Fibroblast of villous mesenchyme (primary cell): ENCODE measurements around the gene CMC1. TPM values are rescaled to one million over a fixed set of nuclear protein-coding genes. Genes with fewer than 3 reads are reported as not detected.

Experiments used
- DNase-seq: peaks from one replicate; pipeline ENCODE4 v3.0.0-alpha.2; 2010; ENCODE audit warnings: low read depth
- H3K4me3 ChIP-seq: 2 replicates; pipeline ENCODE4 v1.5.1; 2011; ENCODE audit warnings: low read depth, mild to moderate bottlenecking, low read length
- total RNA-seq: library from RNA; depleted of rRNA; stranded (reverse); fragments of >200 nt; gene quantifications from 2 replicates; pipeline ENCODE4 v1.2.3, GENCODE V29; 2012
- TF ChIP-seq, protein P1 (sequence below): IDR thresholded peaks from 2 replicates; pipeline ENCODE4 v1.5.1; 2012; ENCODE audit warnings: low read depth, mild to moderate bottlenecking, low read length; ENCODE audit not compliant: insufficient read depth

The CMC1 gene
- total RNA-seq, 1 donor: 4.3 TPM

DNA sequence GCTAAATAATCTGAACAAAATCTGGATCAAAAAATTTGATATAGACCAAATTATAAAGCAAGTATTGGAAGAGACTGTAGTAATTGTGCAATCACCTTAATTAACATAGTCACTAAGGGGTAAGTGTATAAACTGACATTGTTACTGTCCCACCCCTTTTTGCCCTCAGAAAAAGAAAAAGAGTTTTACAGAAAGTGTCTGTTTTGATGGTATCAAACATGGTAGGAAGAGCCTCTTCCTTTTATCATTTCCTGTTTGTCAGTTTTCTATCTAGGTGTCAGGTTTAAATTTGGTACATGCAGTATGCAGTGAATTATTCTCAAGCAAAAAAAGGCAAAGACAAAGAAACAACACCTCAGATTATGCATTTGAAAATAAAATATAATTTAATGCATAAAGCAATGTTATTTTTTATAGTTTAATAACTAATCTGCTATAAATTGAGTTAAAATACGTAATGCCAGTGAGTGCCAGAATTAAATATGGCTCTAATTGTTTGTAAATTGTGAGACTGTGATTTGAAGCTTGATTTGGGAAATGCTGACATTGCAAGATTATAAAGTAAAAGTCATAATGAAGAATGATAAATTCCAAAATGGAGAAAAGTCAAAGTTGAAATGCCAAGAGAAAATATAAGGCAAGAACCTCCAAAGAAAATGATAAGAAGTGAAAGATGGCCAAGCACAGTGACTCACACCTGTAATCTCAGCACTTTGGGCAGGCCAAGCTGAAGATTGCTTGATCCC is 30.3 kb upstream of the CMC1 start:
- H3K4me3 ChIP-seq: no peak overlapping the region
- TF ChIP-seq, protein P1, sequence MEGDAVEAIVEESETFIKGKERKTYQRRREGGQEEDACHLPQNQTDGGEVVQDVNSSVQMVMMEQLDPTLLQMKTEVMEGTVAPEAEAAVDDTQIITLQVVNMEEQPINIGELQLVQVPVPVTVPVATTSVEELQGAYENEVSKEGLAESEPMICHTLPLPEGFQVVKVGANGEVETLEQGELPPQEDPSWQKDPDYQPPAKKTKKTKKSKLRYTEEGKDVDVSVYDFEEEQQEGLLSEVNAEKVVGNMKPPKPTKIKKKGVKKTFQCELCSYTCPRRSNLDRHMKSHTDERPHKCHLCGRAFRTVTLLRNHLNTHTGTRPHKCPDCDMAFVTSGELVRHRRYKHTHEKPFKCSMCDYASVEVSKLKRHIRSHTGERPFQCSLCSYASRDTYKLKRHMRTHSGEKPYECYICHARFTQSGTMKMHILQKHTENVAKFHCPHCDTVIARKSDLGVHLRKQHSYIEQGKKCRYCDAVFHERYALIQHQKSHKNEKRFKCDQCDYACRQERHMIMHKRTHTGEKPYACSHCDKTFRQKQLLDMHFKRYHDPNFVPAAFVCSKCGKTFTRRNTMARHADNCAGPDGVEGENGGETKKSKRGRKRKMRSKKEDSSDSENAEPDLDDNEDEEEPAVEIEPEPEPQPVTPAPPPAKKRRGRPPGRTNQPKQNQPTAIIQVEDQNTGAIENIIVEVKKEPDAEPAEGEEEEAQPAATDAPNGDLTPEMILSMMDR: no peak
- DNase-seq: no peak

DNA sequence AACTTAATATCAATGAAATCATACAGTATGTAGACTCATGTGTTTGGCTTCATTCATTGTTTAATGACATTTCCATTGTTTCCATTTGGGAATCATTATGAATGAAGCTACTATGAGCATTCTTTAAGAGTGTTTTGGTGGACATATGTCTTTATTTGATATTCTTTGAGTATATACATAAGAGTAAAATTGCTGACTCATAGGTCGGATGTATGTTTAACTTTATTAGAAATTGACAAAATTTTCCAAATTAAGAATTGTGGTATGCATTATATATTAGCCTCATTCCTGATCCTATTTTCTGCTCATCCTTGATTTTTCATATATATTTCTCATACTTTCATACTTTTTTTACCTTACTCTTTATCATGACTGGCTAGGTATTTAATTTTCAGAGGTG is 28.7 kb upstream of the CMC1 start:
- H3K4me3 ChIP-seq: no peak overlapping the region
- TF ChIP-seq, protein P1: no peak
- no peak for DNase-seq

DNA sequence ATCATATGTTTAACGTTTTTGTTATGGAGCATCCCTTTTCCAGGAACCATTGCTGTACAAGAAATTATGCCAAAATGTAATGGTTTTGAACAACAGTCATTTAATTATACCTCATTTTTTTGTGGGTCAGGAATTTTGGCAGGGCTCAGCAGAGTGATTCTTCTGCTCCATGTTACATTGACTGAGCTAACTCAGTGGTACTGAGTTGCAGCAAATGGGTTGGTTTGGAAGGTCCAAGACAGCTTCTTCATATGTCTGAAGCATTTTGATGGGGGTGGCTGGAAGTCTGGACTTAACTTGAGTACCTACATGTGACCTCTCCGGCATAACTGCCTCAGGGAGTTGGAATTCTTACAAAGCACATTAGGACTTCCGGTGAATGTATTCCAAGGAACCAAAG is 26.0 kb upstream of the CMC1 start:
- no peak overlapping the region for H3K4me3 ChIP-seq
- DNase-seq: no peak
- TF ChIP-seq, protein P1: no peak

DNA sequence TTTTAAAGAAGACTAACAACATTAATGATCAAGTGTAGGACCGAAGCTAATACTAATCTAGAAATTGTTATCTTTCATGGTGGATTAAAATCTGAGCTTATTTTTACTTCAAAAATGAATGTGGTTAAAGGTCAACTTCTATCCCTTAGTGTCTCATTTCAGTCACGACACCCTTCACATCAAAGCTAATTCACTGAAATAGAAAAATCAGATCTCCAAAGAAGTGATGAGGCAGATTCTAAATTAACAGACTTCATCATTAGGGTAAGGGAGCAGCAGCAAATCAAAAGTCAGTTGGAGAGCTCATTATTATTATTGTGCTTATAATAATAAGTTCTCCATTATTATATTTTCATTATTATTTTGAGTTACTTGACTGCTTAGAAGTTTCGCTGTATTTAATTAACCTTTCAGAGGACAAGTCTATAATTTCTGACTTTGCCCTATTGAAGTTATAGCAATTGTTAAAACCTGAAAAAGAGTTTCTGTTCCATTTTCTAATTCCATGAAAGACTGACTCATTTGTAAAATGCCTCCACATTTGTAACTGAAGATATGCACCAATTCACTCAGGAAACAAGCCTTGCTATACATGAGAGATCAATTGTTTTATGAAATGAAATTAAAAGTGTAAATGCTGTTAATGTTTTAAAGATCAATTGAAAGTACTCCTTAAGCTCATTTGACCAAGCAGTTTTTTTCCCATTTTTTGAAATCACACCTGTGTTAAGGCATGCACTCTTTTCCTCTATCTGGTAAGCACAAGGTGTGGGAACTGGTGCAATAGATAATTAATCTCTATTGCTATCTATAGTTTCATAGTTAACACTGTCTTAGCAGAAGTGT is 23.1 kb upstream of the CMC1 start:
- TF ChIP-seq, protein P1: no peak
- no peak for DNase-seq
- H3K4me3 ChIP-seq: no peak overlapping the region

DNA sequence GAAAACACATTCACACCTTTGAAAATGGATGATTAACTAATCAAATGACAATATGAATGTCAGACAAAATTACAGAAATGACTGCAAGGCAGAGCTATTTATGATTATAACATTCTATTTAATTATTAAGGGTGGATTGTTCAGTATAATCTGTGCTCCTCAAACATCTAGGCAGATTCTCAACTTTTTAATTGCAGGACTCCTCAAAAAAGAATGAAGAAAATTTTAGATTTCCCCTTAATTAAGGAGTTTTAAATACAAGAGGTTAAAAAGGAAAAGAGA is 22.6 kb upstream of the CMC1 start:
- DNase-seq: no peak
- no peak overlapping the region for H3K4me3 ChIP-seq
- TF ChIP-seq, protein P1: no peak

DNA sequence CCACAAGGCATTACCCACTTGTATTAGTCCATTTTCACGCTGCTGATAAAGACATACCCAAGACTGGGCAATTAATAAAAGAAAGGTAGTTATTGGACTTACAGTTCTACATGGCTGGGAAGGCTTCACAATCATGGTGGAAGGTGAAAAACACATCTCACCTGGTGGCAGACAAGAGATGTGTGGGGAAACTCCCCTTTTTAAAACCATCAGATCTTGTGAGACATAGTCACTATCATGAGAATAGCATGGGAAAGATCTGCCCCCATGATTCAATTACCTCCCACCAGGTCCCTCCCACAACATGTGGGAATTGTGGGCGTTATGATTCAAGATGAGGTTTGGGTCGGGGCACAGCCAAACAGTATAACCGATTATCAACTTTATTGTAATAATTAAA is 17.0 kb upstream of the CMC1 start:
- TF ChIP-seq, protein P1: no peak
- no peak for DNase-seq
- no peak overlapping the region for H3K4me3 ChIP-seq
